ENCODE results near the gene ZAR1L. TPM values are rescaled to one million over a fixed set of nuclear protein-coding genes. Genes with fewer than 3 reads are reported as not detected.

The ZAR1L gene
- total and polyA plus RNA-seq, 2 of the 4 experiments (the other 2 are of a cell fraction) = not detected

DNA sequence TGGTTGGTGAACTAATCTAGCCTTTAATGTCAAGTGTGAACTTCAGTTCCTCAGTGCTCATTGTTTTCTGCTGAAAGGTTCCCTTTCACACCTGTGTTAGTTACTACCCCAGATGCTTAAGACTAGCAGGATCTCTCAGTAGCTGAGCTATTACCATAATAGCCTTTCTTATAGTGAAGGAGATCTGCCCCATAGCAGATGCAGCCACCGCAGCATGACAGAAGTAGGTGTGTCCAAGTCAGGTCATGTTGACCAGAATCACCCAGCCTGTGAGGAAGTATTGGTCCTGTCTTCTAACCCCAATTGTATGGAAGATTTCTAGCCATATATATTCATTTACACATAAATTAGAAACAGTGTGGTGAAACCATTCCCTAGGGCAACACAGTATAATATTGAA is 37.3 kb downstream of the ZAR1L start:
- ATAC-seq (ENCODE audit: low read depth) (no peak), DNase-seq (no peak)
- H3K79me1 ChIP-seq (ENCODE audit: low read depth in 1 of 2, low read length in 2 of 2) = no peaks in the 10 kb centered on the region
- H3K36me3 ChIP-seq (ENCODE audit: control insufficient read depth, insufficient read depth, low read length) = peaks cover 15% of the 10 kb centered on the region
- POLR2A ChIA-PET (ENCODE audit: unreplicated experiment) = no interaction called here
- H4K91ac ChIP-seq (ENCODE audit: insufficient read depth, low read depth, low read length) = no peak overlapping the region; the same call in 1 of the 2 replicates
- no peak overlapping the region for H3K9ac ChIP-seq (ENCODE audit: low read depth, low read length)
- H3K56ac ChIP-seq (ENCODE audit: extremely low read depth, insufficient read depth, low read length) = no peak overlapping the region
- no CpG with 5 or more reads among the region's 1 CpG for WGBS, 2 experiments (ENCODE audit: extremely low coverage in 2 of 2, insufficient read length in 1 of 2)
- CTCF ChIA-PET = interaction anchor here (0.6 to 0.7 kb wide), 2 partner anchors 9 to 86 kb away, joined by 3 to 6 read pairs; no protein-coding TSS in a partner anchor
- H3K27ac ChIP-seq (ENCODE audit: insufficient read depth, low read length) = no peak overlapping the region
- no peak overlapping the region for H3K23ac ChIP-seq (ENCODE audit: low read depth, low read length)
- no peaks in the 10 kb centered on the region for H4K20me1 ChIP-seq (ENCODE audit: insufficient read depth, low read length)
- H2BK120ac ChIP-seq (ENCODE audit: low read depth, low read length) = peak overlapping the region; percentile 9; the same call in 1 of the 2 replicates
- no peak overlapping the region; the same call in 1 of the 2 replicates for H2BK20ac ChIP-seq (ENCODE audit: low read depth, low read length)
- no peaks in the 10 kb centered on the region for H3K9me3 ChIP-seq (ENCODE audit: control insufficient read depth, insufficient read depth, low read length)
- H3K14ac ChIP-seq (replicated peaks; ENCODE audit: low read depth, low read length) = 0 out of 2 replicates have a peak overlapping the region, but pooled peaks have one; percentile 2
- intact Hi-C loops (cut with micrococcal nuclease) (no loop called here), dilution Hi-C loops (cut with HindIII; ENCODE audit: low sequenced_read_pairs, unreplicated experiment) (no loop called here), in situ Hi-C loops (cut with MboI; ENCODE audit: low sequenced_read_pairs) (no loop called here)
- H3K4me2 ChIP-seq (ENCODE audit: low read depth, low read length) = no peak overlapping the region
- no peak overlapping the region for H3K4me3 ChIP-seq (ENCODE audit: insufficient read depth, low read depth, low read length)
- no peak overlapping the region for H4K8ac ChIP-seq (ENCODE audit: low read depth in 2 of 2, low read length in 2 of 2)
- no peak overlapping the region for H2BK15ac ChIP-seq (ENCODE audit: low read depth, low read length)
- H3K18ac ChIP-seq (ENCODE audit: low read depth, low read length) = no peak overlapping the region
- no TSS peak for BruUV-seq (replicated peaks)
- H2AK5ac ChIP-seq (ENCODE audit: low read depth, low read length) = no peak overlapping the region
- H4K5ac ChIP-seq (ENCODE audit: low read depth, low read length) = no peak overlapping the region
- no peak overlapping the region for H2BK5ac ChIP-seq (ENCODE audit: low read depth, low read length, poor library complexity, severe bottlenecking)
- H3K9me1 ChIP-seq (ENCODE audit: insufficient read depth, low read length) = peaks cover 6% of the 10 kb centered on the region
- H2AK9ac ChIP-seq (replicated peaks; ENCODE audit: low read depth, low read length, poor library complexity) = no peak overlapping the region
- peak overlapping the region; percentile 14 for H3K4ac ChIP-seq (ENCODE audit: low read depth, low read length)
- no peak overlapping the region for H2AFZ ChIP-seq (replicated peaks; ENCODE audit: low read length, poor library complexity)
- no peaks in the 10 kb centered on the region for H3K27me3 ChIP-seq (ENCODE audit: control insufficient read depth, insufficient read depth, low read length)
- peaks cover 5% of the 10 kb centered on the region; the same call in 1 of the 2 replicates for H3K4me1 ChIP-seq (ENCODE audit: control insufficient read depth, insufficient read depth, low read length)
- TF ChIP-seq NFE2L2 (IDR thresholded peaks at IDR 0.05; ENCODE audit: low read depth, low read length) (no peak), POLR2A (IDR thresholded peaks at IDR 0.05; ENCODE audit: low read depth, low read length) (no peak), MAFK (IDR thresholded peaks at IDR 0.05; ENCODE audit: low read depth, low read length) (no peak), MXI1 (IDR thresholded peaks at IDR 0.05; ENCODE audit: borderline replicate concordance, low read depth, low read length) (no peak), CHD1 (IDR thresholded peaks at IDR 0.05; ENCODE audit: low read depth, low read length) (no peak), SMC3 (IDR thresholded peaks at IDR 0.05; ENCODE audit: low read depth, low read length) (no peak), MAZ (IDR thresholded peaks at IDR 0.05; ENCODE audit: borderline replicate concordance, low read depth, low read length) (no peak), RFX5 (IDR thresholded peaks at IDR 0.05; ENCODE audit: low read depth, low read length) (no peak), RAD21 (IDR thresholded peaks at IDR 0.05; ENCODE audit: low read length) (no peak), RCOR1 (IDR thresholded peaks at IDR 0.05; ENCODE audit: insufficient replicate concordance, low read length) (no peak), FOS (IDR thresholded peaks at IDR 0.05; ENCODE audit: low read depth, low read length) (no peak), BHLHE40 (IDR thresholded peaks at IDR 0.05; ENCODE audit: low read depth, low read length) (no peak), CEBPB (IDR thresholded peaks at IDR 0.05; ENCODE audit: low read depth, low read length) (no peak)
- TF ChIP-seq, protein P1, sequence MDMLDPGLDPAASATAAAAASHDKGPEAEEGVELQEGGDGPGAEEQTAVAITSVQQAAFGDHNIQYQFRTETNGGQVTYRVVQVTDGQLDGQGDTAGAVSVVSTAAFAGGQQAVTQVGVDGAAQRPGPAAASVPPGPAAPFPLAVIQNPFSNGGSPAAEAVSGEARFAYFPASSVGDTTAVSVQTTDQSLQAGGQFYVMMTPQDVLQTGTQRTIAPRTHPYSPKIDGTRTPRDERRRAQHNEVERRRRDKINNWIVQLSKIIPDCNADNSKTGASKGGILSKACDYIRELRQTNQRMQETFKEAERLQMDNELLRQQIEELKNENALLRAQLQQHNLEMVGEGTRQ (IDR thresholded peaks at IDR 0.05; ENCODE audit: low read depth, low read length) = no peak
- TF ChIP-seq, protein P2, sequence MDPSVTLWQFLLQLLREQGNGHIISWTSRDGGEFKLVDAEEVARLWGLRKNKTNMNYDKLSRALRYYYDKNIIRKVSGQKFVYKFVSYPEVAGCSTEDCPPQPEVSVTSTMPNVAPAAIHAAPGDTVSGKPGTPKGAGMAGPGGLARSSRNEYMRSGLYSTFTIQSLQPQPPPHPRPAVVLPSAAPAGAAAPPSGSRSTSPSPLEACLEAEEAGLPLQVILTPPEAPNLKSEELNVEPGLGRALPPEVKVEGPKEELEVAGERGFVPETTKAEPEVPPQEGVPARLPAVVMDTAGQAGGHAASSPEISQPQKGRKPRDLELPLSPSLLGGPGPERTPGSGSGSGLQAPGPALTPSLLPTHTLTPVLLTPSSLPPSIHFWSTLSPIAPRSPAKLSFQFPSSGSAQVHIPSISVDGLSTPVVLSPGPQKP (IDR thresholded peaks at IDR 0.05; ENCODE audit: borderline replicate concordance, low read depth, low read length) = no peak
